IMR-90 (cell line): ENCODE data around the gene RAPGEF2.

Experiments used
- BHLHE40 ChIP-seq: fragments of 150-350 bp; IDR thresholded peaks from 2 replicates; pipeline ENCODE4 v1.6.1; 2016; ENCODE audit warnings: mild to moderate bottlenecking, low read depth, low read length
- ELK1 ChIP-seq: fragments of 150-350 bp; IDR thresholded peaks from 2 replicates; pipeline ENCODE4 v1.6.1; 2016; ENCODE audit warnings: low read depth, mild to moderate bottlenecking, low read length, moderate library complexity, borderline replicate concordance
- FOS ChIP-seq: fragments of 150-350 bp; IDR thresholded peaks from 2 replicates; pipeline ENCODE4 v1.6.1; 2016; ENCODE audit warnings: low read depth, low read length
- MAFK ChIP-seq: IDR thresholded peaks from 2 replicates; pipeline ENCODE4 v1.6.1; 2012; ENCODE audit warnings: low read depth, low read length, improper control_type of control experiment
- MAZ ChIP-seq: IDR thresholded peaks from 2 replicates; pipeline ENCODE4 v1.6.1; 2012; ENCODE audit warnings: low read depth, mild to moderate bottlenecking, low read length, improper control_type of control experiment, moderate library complexity, borderline replicate concordance
- NFE2L2 ChIP-seq: fragments of 150-350 bp; IDR thresholded peaks from 2 replicates; pipeline ENCODE4 v1.6.1; 2016; ENCODE audit warnings: low read depth, mild to moderate bottlenecking, low read length
- POLR2A ChIP-seq: IDR thresholded peaks from 2 replicates; pipeline ENCODE4 v1.6.1; 2012; ENCODE audit warnings: mild to moderate bottlenecking, low read depth, low read length
- RAD21 ChIP-seq: IDR thresholded peaks from 2 replicates; pipeline ENCODE4 v1.6.1; 2012; ENCODE audit warnings: low read length, improper control_type of control experiment
- RCOR1 ChIP-seq: IDR thresholded peaks from 2 replicates; pipeline ENCODE4 v1.6.1; 2012; ENCODE audit warnings: mild to moderate bottlenecking, low read length, improper control_type of control experiment; ENCODE audit not compliant: insufficient replicate concordance
- RFX5 ChIP-seq: IDR thresholded peaks from 2 replicates; pipeline ENCODE4 v1.8.0; 2012; ENCODE audit warnings: low read depth, mild to moderate bottlenecking, low read length, moderate library complexity
- SMC3 ChIP-seq: fragments of 150-350 bp; IDR thresholded peaks from 2 replicates; pipeline ENCODE4 v1.6.1; 2016; ENCODE audit warnings: low read depth, mild to moderate bottlenecking, antibody characterized with exemption, low read length, moderate library complexity
- TF ChIP-seq, protein P1 (sequence below): conservative IDR thresholded peaks from 2 replicates; pipeline ENCODE4 v1.5.1; 2012; ENCODE audit warnings: mild to moderate bottlenecking, low read depth, low read length, improper control_type of control experiment
- TF ChIP-seq, protein P2 (sequence below): fragments of 150-350 bp; IDR thresholded peaks from 2 replicates; pipeline ENCODE4 v1.6.1; 2017; ENCODE audit warnings: mild to moderate bottlenecking, antibody characterized with exemption, low read length, low read depth

DNA sequence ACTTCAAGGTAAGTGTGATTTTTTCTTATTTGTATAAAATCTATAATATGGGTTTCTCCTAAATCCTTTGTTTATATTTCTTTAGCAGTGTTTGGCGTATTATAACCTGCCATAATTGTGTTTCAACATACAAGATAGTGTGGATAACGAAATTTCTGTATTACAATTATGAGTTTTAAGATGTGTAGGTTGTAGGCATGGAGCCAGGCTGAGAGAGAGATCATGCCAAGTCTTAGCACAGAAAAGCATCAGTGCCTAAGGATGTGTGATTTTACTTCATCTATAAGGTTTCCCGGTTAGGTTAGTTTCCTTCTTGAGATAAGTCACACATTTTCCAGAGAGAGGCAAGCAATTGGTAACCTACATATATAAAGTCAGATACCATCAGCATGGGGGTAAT lies 161.2 kb downstream of the RAPGEF2 start:
- TF ChIP-seq, protein P1, sequence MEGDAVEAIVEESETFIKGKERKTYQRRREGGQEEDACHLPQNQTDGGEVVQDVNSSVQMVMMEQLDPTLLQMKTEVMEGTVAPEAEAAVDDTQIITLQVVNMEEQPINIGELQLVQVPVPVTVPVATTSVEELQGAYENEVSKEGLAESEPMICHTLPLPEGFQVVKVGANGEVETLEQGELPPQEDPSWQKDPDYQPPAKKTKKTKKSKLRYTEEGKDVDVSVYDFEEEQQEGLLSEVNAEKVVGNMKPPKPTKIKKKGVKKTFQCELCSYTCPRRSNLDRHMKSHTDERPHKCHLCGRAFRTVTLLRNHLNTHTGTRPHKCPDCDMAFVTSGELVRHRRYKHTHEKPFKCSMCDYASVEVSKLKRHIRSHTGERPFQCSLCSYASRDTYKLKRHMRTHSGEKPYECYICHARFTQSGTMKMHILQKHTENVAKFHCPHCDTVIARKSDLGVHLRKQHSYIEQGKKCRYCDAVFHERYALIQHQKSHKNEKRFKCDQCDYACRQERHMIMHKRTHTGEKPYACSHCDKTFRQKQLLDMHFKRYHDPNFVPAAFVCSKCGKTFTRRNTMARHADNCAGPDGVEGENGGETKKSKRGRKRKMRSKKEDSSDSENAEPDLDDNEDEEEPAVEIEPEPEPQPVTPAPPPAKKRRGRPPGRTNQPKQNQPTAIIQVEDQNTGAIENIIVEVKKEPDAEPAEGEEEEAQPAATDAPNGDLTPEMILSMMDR = no peak
- no peak for TF ChIP-seq MAZ
- no peak for TF ChIP-seq RAD21
- TF ChIP-seq POLR2A = no peak
- TF ChIP-seq BHLHE40 = no peak
- TF ChIP-seq, protein P2, sequence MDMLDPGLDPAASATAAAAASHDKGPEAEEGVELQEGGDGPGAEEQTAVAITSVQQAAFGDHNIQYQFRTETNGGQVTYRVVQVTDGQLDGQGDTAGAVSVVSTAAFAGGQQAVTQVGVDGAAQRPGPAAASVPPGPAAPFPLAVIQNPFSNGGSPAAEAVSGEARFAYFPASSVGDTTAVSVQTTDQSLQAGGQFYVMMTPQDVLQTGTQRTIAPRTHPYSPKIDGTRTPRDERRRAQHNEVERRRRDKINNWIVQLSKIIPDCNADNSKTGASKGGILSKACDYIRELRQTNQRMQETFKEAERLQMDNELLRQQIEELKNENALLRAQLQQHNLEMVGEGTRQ = no peak
- TF ChIP-seq RCOR1 = no peak
- no peak for TF ChIP-seq RFX5
- TF ChIP-seq ELK1 = no peak
- TF ChIP-seq MAFK = no peak
- no peak for TF ChIP-seq NFE2L2
- no peak for TF ChIP-seq FOS
- no peak for TF ChIP-seq SMC3
